Ishikawa (cell line): Measurements from ENCODE around the gene TC2N.

Experiments used
- CEBPB ChIP-seq: IDR thresholded peaks from 2 replicates; pipeline ENCODE4 v1.6.1; 2012
- CREB1 ChIP-seq: IDR thresholded peaks from 2 replicates; pipeline ENCODE4 v1.6.1; 2012; ENCODE audit warnings: low read depth
- EGR1 ChIP-seq: IDR thresholded peaks from 2 replicates; pipeline ENCODE4 v1.6.1; 2012
- EP300 ChIP-seq: IDR thresholded peaks from 2 replicates; pipeline ENCODE4 v1.6.1; 2012; ENCODE audit warnings: borderline replicate concordance
- FOXM1 ChIP-seq: IDR thresholded peaks from 2 replicates; pipeline ENCODE4 v1.6.1; 2012; ENCODE audit warnings: low read depth, borderline replicate concordance
- MAX ChIP-seq: IDR thresholded peaks from 2 replicates; pipeline ENCODE4 v1.6.1; 2012
- NFIC ChIP-seq: IDR thresholded peaks from 2 replicates; pipeline ENCODE4 v1.6.1; 2012
- RAD21 ChIP-seq: IDR thresholded peaks from 2 replicates; pipeline ENCODE4 v1.6.1; 2012; ENCODE audit warnings: low read depth
- REST ChIP-seq: IDR thresholded peaks from 2 replicates; pipeline ENCODE4 v1.6.1; 2012; ENCODE audit warnings: low read depth, mild to moderate bottlenecking
- TAF1 ChIP-seq: IDR thresholded peaks from 2 replicates; pipeline ENCODE4 v1.6.1; 2012; ENCODE audit warnings: low read depth, mild to moderate bottlenecking
- TCF12 ChIP-seq: IDR thresholded peaks from 2 replicates; pipeline ENCODE4 v1.6.1; 2012; ENCODE audit warnings: low read depth
- TEAD4 ChIP-seq: IDR thresholded peaks from 2 replicates; pipeline ENCODE4 v1.6.1; 2012
- USF1 ChIP-seq: IDR thresholded peaks from 2 replicates; pipeline ENCODE4 v1.6.1; 2012
- YY1 ChIP-seq: IDR thresholded peaks from 2 replicates; pipeline ENCODE4 v1.6.1; 2012; ENCODE audit warnings: low read depth
- ZBTB7A ChIP-seq: IDR thresholded peaks from 2 replicates; pipeline ENCODE4 v1.6.1; 2012; ENCODE audit warnings: low read depth

Gene TC2N

GRCh38 chr14:91834571-91834970, 32.8 kb downstream of the TC2N start:
- no peak for TF ChIP-seq RAD21
- no peak for TF ChIP-seq MAX
- no peak for TF ChIP-seq YY1
- no peak for TF ChIP-seq CEBPB

GRCh38 chr14:91831337-91831736, 36.0 kb downstream of the TC2N start:
- TF ChIP-seq TAF1 (no peak), MAX (no peak), EP300 (no peak), CREB1 (no peak), TEAD4 (no peak), ZBTB7A (no peak)

GRCh38 chr14:91830777-91831176, 36.6 kb downstream of the TC2N start:
- peak; percentile 48; the same call in 1 of the 2 replicates for TF ChIP-seq NFIC
- no peak for TF ChIP-seq ZBTB7A

- TF ChIP-seq RAD21, result no peak
- TF ChIP-seq CEBPB, result no peak
- TF ChIP-seq USF1, result no peak
- TF ChIP-seq YY1, result no peak
- TF ChIP-seq MAX, result no peak
- no peak for TF ChIP-seq EGR1
- TF ChIP-seq TCF12, result no peak
- TF ChIP-seq FOXM1, result no peak
- TF ChIP-seq TEAD4, result no peak
- no peak for TF ChIP-seq TAF1
- TF ChIP-seq REST, result no peak
- TF ChIP-seq ZBTB7A, result no peak
- TF ChIP-seq CREB1, result no peak
- no peak for TF ChIP-seq EP300
Measured at GRCh38 chr14:91829511-91829910, 37.8 kb downstream of the TC2N start.

GRCh38 chr14:91827746-91828145, 39.6 kb downstream of the TC2N start:
- no peak for TF ChIP-seq RAD21

- TF ChIP-seq RAD21, result no peak
- no peak for TF ChIP-seq TEAD4
- no peak for TF ChIP-seq EP300
- no peak for TF ChIP-seq CREB1
Measured at GRCh38 chr14:91817566-91818325, 49.6 kb downstream of the TC2N start.

- TF ChIP-seq EP300 (no peak), REST (no peak), EGR1 (no peak), MAX (no peak), CEBPB (no peak), CREB1 (no peak), TCF12 (no peak), FOXM1 (no peak), TEAD4 (no peak), TAF1 (no peak), RAD21 (no peak), YY1 (no peak), ZBTB7A (no peak), NFIC (no peak), USF1 (no peak)
Measured at GRCh38 chr14:91814317-91814716, 53.0 kb downstream of the TC2N start.
